ENCODE results near the gene HUWE1. TPM values are rescaled to one million over a fixed set of nuclear protein-coding genes. Genes with fewer than 3 reads are reported as not detected.
"Not testable (repeated sequence)": the region's sequence is repeated elsewhere in the genome, so short reads cannot be mapped to it uniquely, and the experiment has no call there.

Gene HUWE1
- polyA plus RNA-seq, 4 donors = 83.2 to 166 (median 139) TPM

DNA sequence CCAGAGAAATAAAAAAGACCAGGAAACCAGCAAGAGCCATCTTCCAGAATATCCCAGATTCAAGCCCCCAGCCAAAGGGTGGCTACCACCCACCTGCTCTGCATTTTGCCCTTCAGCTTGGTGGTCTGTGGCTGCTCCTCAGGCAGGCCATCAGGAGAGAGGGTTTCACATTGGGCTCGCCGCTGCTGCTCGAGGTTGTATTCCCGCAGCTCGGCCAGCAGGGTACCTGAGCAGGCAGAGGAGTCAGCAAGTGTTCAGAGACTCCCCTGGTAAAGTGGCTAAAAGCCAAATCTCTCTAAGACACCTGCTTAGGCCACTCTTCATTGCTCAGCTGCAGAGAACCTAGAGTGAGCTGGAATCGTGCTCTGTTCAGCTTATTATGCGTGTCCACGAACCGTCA, 141.6 kb downstream of the HUWE1 start:
- DNase-seq (ENCODE audit: low read depth in 4 of 4, low spot score in 3 of 4) = no peak

GRCh38 chrX:53538781-53539180, 147.7 kb downstream of the HUWE1 start:
- DNase-seq (ENCODE audit: low read depth in 4 of 4, low spot score in 3 of 4) = no peak

GRCh38 chrX:53531255-53531966, 155.1 kb downstream of the HUWE1 start:
- DNase-seq (ENCODE audit: low read depth in 4 of 4, low spot score in 3 of 4) = not testable (repeated sequence)

GRCh38 chrX:53526999-53527398, 159.5 kb downstream of the HUWE1 start:
- DNase-seq (ENCODE audit: low read depth in 4 of 4, low spot score in 3 of 4) = no peak

- DNase-seq (ENCODE audit: low read depth in 4 of 4, low spot score in 3 of 4) = no peak
Observed at GRCh38 chrX:53511322-53511721, 175.2 kb downstream of the HUWE1 start.

DNA sequence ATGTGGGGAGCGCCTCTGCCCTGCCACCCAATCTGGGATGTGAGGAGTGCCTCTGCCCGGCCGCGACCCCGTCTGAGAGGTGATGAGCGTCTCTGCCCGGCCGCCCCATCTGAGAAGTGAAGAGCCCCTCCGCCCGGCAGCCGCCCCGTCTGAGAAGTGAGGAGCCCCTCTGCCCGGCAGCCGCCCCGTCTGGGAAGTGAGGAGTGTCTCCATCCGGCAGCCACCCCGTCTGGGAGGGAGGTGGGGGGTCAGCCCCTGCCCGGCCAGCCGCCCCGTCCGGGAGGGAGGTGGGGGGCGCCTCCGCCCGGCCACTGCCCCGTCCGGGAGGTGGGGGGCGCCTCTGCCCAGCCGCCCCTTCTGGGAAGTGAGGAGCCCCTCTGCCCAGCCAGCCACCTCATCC, 182.5 kb downstream of the HUWE1 start:
- DNase-seq (ENCODE audit: low read depth in 4 of 4, low spot score in 3 of 4) = not testable (repeated sequence)

- DNase-seq (ENCODE audit: low read depth in 4 of 4, low spot score in 3 of 4) = no peak
Observed at GRCh38 chrX:53494436-53494835, 192.1 kb downstream of the HUWE1 start.

DNA sequence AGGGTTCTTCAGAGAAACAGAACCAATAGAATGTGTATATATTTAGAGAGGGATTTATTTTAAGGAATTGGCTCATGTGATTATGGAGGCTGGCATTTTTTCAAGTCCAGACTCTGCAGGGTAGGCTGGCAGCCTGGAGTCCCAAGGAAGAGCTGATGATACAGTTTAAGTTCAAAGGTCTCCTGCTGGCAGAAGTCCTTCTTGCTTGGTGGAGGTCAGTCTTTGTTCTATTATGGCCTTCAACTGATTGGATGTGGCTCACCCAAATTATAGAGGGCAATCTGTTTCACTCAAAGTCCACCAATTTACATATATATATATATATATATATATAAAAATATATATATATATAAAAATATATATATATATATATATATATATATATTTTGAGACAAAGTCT, 200.2 kb downstream of the HUWE1 start:
- DNase-seq (ENCODE audit: low read depth in 4 of 4, low spot score in 3 of 4) = no peak

- no peak for DNase-seq (ENCODE audit: low read depth in 4 of 4, low spot score in 3 of 4)
Observed at GRCh38 chrX:53483838-53484405, 202.6 kb downstream of the HUWE1 start.

- DNase-seq (ENCODE audit: low read depth in 4 of 4, low spot score in 3 of 4) = no peak
Observed at GRCh38 chrX:53483416-53483815, 203.1 kb downstream of the HUWE1 start.

All from left renal pelvis (tissue), 4 donors.